Mesendoderm (in vitro differentiated cells): ENCODE measurements around the gene PLXND1.
"Not testable (repeated sequence)": the region's sequence is repeated elsewhere in the genome, so short reads cannot be mapped to it uniquely, and the experiment has no call there.

Experiments used
- DNase-seq: peaks from one replicate; pipeline ENCODE4 v3.0.0; 2013
- H2AK5ac ChIP-seq: 2 replicates; pipeline ENCODE4 v1.6.1; 2013; ENCODE audit warnings: low read length, inconsistent platforms
- H2BK120ac ChIP-seq: 2 replicates; pipeline ENCODE4 v1.6.1; 2013; ENCODE audit warnings: low read depth, mild to moderate bottlenecking, low read length, moderate library complexity, mixed read lengths
- H2BK15ac ChIP-seq: replicated peaks from 2 replicates; pipeline ENCODE4 v1.6.1; 2013; ENCODE audit warnings: low read depth, mild to moderate bottlenecking, moderate library complexity
- H2BK5ac ChIP-seq: 2 replicates; pipeline ENCODE4 v1.6.1; 2013; ENCODE audit warnings: low read length, inconsistent platforms
- H3K18ac ChIP-seq: 2 replicates; pipeline ENCODE4 v1.6.1; 2013; ENCODE audit warnings: mild to moderate bottlenecking, low read length, mixed read lengths
- H3K23ac ChIP-seq: one replicate; pipeline ENCODE4 v1.6.1; 2013; ENCODE audit warnings: low read length
- H3K27ac ChIP-seq: 2 replicates; pipeline ENCODE4 v1.5.1; 2013; ENCODE audit warnings: low read depth, mild to moderate bottlenecking, inconsistent platforms, low read length, moderate library complexity
- H3K27me3 ChIP-seq: 2 replicates; pipeline ENCODE4 v1.6.1; 2013; ENCODE audit warnings: low read length, control low read depth, mild to moderate bottlenecking, inconsistent platforms; ENCODE audit not compliant: insufficient read depth, poor library complexity
- H3K36me3 ChIP-seq: 2 replicates; pipeline ENCODE4 v1.6.1; 2013; ENCODE audit warnings: low read length, inconsistent platforms; ENCODE audit not compliant: control insufficient read depth, insufficient read depth
- H3K4ac ChIP-seq: one replicate; pipeline ENCODE4 v1.6.1; 2013; ENCODE audit warnings: low read depth, mild to moderate bottlenecking, low read length, moderate library complexity
- H3K4me1 ChIP-seq: 2 replicates; pipeline ENCODE4 v1.6.1; 2013; ENCODE audit warnings: low read depth, low read length, inconsistent platforms; ENCODE audit not compliant: control insufficient read depth
- H3K4me2 ChIP-seq: 2 replicates; pipeline ENCODE4 v1.6.1; 2013; ENCODE audit warnings: low read length
- H3K4me3 ChIP-seq: 2 replicates; pipeline ENCODE4 v1.5.1; 2013; ENCODE audit warnings: mild to moderate bottlenecking, low read length
- H3K56ac ChIP-seq: one replicate; pipeline ENCODE4 v1.6.1; 2013; ENCODE audit warnings: low read length
- H3K79me1 ChIP-seq: 2 replicates; pipeline ENCODE4 v1.6.1; 2013; ENCODE audit warnings: low read length, inconsistent platforms
- H3K79me2 ChIP-seq: 2 replicates; pipeline ENCODE4 v1.6.1; 2013; ENCODE audit warnings: mild to moderate bottlenecking, low read length; ENCODE audit not compliant: control insufficient read depth, insufficient read depth
- H3K9ac ChIP-seq: 2 replicates; pipeline ENCODE4 v1.6.1; 2013; ENCODE audit warnings: low read length, inconsistent platforms
- H4K5ac ChIP-seq: one replicate; pipeline ENCODE4 v1.6.1; 2013; ENCODE audit warnings: low read length
- H4K8ac ChIP-seq: one replicate; pipeline ENCODE4 v1.6.1; 2013; ENCODE audit warnings: low read depth, mild to moderate bottlenecking, control low read depth, low read length, moderate library complexity
- WGBS: extraction: QIAGEN DNeasy Blood & Tissue Kit; methylation state at CpG from one replicate; pipeline ENCODE4 v1.1.7; 2013; ENCODE audit warnings: low lambda C conversion rate, missing lambda C conversion rate; ENCODE audit not compliant: insufficient coverage; ENCODE audit errors: extremely low coverage; 5-methylcytosine and 5-hydroxymethylcytosine counted together

Gene PLXND1

GRCh38 chr3:129549805-129550204, 56.7 kb downstream of the PLXND1 start:
- H3K4me2 ChIP-seq: no peak overlapping the region
- H4K5ac ChIP-seq: no peak overlapping the region
- H3K4me3 ChIP-seq: no peak overlapping the region
- no peak overlapping the region for H3K27ac ChIP-seq
- peaks cover 8% of the 10 kb centered on the region for H3K4me1 ChIP-seq
- no peaks in the 10 kb centered on the region for H3K36me3 ChIP-seq
- H3K27me3 ChIP-seq: no peaks in the 10 kb centered on the region
- H2BK120ac ChIP-seq: no peak overlapping the region
- H4K8ac ChIP-seq: no peak overlapping the region
- no peaks in the 10 kb centered on the region for H3K79me2 ChIP-seq
- no peak overlapping the region for H3K4ac ChIP-seq
- H2BK5ac ChIP-seq: no peak overlapping the region
- WGBS: no CpG with 5 or more reads among the region's 3 CpGs
- no peak overlapping the region for H2BK15ac ChIP-seq
- no peak overlapping the region for H3K56ac ChIP-seq
- H3K9ac ChIP-seq: no peak overlapping the region
- no peak overlapping the region for H2AK5ac ChIP-seq
- no peak overlapping the region for H3K23ac ChIP-seq
- DNase-seq: no peak
- H3K18ac ChIP-seq: no peak overlapping the region
- no peaks in the 10 kb centered on the region for H3K79me1 ChIP-seq

DNA sequence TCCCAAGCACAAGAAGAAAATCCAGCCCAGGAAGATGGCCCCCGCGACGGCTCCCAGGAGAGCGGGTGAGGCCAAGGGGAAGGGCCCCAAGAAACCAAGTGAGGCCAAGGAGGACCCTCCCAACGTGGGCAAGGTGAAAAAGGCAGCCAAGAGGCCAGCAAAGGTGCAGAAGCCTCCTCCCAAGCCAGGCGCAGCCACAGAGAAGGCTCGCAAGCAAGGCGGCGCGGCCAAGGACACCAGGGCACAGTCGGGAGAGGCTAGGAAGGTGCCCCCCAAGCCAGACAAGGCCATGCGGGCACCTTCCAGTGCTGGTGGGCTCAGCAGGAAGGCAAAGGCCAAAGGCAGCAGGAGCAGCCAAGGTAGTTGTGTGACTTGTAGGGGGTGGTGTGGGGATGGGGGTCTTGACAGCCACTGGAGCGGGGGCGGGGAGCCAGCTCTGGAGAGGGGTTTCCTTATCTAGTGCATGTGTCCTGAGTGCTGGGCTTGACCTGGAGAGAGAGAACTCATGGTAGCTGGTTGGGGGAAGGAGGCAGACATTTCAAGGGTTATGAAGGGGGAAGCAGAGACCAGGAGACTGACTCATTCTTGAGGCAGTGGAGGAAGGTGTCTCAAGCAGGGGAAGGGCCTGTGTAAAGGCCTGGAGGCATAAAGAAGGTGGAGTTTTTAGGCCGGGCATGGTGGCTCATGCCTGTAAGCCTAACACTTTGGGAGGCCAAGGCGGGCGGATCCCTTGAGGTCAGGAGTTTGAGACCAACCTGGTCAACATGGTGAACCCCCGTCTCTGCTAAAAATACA, 57.3 kb downstream of the PLXND1 start:
- Histone ChIP-seq H2BK120ac (no peak overlapping the region), H3K23ac (no peak overlapping the region), H3K79me2 (no peaks in the 10 kb centered on the region), H4K8ac (no peak overlapping the region), H3K27me3 (no peaks in the 10 kb centered on the region), H3K27ac (no peak overlapping the region), H3K36me3 (no peaks in the 10 kb centered on the region), H3K56ac (peak overlapping the region; percentile 22), H2BK15ac (no peak overlapping the region), H3K4me1 (peaks cover 8% of the 10 kb centered on the region), H3K9ac (no peak overlapping the region), H3K4me2 (no peak overlapping the region), H2BK5ac (no peak overlapping the region), H3K4ac (no peak overlapping the region), H2AK5ac (peak overlapping the region; percentile 5), H4K5ac (no peak overlapping the region), H3K18ac (no peak overlapping the region), H3K79me1 (no peaks in the 10 kb centered on the region), H3K4me3 (no peak overlapping the region)
- DNase-seq: peak; percentile 59
- WGBS: no CpG with 5 or more reads among the region's 18 CpGs

DNA sequence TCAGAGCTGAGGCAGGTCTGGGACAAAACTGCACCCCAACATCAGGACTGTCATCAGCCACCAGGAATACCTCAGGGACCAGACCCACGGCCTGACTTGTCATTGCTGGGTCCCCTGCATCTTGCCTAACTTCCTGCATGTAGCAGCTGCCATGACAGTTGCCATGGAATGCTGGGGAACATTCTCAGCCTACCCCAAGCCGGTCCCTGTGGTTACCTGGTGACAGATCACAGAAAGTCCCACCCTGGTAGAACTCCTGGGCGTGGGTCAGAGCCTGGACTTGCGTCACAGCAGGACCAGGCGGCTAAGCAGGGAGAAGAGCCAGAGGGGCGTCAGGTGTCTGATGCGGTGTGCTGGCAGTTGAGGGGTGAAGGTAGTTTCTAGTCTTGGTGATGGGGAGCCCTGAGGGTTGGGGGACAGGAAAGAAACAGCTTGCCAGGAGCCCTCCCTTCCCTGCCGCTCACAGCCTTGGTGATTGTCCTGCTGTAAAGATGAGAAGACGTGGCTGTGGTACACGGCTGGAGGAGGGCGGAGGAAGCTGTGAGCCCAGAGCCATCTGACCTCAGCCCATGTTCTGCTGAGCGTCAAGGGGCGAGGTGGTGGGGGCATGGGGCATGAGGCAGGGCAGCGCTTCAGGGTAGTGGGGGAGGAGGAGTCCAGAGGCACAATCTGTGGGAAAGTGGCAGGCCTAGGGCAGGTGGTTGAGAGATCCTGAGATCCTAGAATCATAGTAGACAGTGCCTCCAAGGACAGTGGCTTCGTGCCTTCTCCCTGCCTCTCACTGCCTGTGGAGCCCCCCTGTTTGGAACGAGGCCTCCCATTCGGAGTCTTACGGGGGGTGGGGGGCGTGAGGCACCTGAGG, 58.1 kb downstream of the PLXND1 start:
- WGBS: no CpG with 5 or more reads among the region's 19 CpGs
- Histone ChIP-seq H2AK5ac (no peak overlapping the region), H3K79me1 (no peaks in the 10 kb centered on the region), H4K8ac (no peak overlapping the region), H3K27ac (no peak overlapping the region), H3K56ac (no peak overlapping the region), H3K18ac (no peak overlapping the region), H3K9ac (no peak overlapping the region), H3K4ac (no peak overlapping the region), H3K4me3 (no peak overlapping the region), H3K27me3 (no peaks in the 10 kb centered on the region), H3K36me3 (no peaks in the 10 kb centered on the region), H2BK120ac (no peak overlapping the region), H2BK15ac (no peak overlapping the region), H3K79me2 (no peaks in the 10 kb centered on the region), H2BK5ac (no peak overlapping the region), H4K5ac (no peak overlapping the region), H3K4me1 (peaks cover 8% of the 10 kb centered on the region), H3K23ac (no peak overlapping the region), H3K4me2 (no peak overlapping the region)
- no peak for DNase-seq

DNA sequence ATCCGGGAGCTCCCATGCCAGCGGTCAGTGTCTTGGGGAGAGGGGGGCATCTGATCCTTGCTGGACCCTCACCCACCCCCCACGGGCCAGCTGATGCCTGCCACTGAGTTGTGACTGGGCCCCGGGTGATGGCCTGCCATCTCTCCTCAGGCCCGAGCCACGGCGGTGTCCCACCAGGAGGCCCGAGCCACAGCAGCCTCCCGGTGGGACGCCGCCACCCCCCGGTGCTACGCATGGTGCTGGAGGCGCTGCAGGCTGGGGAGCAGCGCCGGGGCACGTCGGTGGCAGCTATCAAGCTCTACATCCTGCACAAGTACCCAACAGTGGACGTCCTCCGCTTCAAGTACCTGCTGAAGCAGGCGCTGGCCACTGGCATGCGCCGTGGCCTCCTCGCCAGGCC, 59.2 kb downstream of the PLXND1 start:
- Histone ChIP-seq H3K56ac (no peak overlapping the region), H3K79me1 (no peaks in the 10 kb centered on the region), H3K4me2 (no peak overlapping the region), H3K36me3 (no peaks in the 10 kb centered on the region), H2AK5ac (no peak overlapping the region), H3K27me3 (no peaks in the 10 kb centered on the region), H3K18ac (no peak overlapping the region), H2BK5ac (no peak overlapping the region), H2BK15ac (no peak overlapping the region), H3K23ac (no peak overlapping the region), H3K27ac (no peak overlapping the region), H4K5ac (no peak overlapping the region), H4K8ac (no peak overlapping the region), H3K4me1 (no peaks in the 10 kb centered on the region), H2BK120ac (no peak overlapping the region), H3K9ac (no peak overlapping the region), H3K79me2 (no peaks in the 10 kb centered on the region), H3K4me3 (no peak overlapping the region), H3K4ac (no peak overlapping the region)
- WGBS: no CpG with 5 or more reads among the region's 24 CpGs
- no peak for DNase-seq

DNA sequence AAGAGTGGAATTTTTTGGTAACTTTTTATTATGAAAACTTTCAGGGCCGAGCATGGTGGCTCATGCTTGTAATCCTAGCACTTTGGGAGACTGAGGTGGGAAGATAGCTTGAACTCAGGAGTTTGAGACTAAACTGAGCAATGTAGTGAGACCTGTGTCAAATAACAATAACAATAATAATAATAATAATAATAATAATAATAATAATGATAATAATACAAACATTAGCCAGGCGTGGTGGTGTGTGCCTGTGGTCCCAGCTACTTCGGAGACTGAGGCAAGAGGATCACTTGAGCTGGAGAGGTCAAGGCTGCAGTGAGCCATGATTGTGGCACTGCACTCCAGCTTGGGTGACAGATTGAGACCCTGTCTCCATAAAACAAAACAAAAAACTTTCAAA, 60.5 kb downstream of the PLXND1 start:
- H3K23ac ChIP-seq, H2BK15ac ChIP-seq: not testable (repeated sequence)
- WGBS: no CpG with 5 or more reads among the region's 3 CpGs

More for the DNA sequence above, 60.5 kb downstream of the PLXND1 start:
- H3K27me3 ChIP-seq, H4K5ac ChIP-seq, H3K9ac ChIP-seq, DNase-seq, H3K79me1 ChIP-seq, H2BK5ac ChIP-seq, H2BK120ac ChIP-seq, H3K27ac ChIP-seq, H2AK5ac ChIP-seq, H4K8ac ChIP-seq, H3K18ac ChIP-seq, H3K4ac ChIP-seq, H3K4me1 ChIP-seq, H3K56ac ChIP-seq, H3K4me3 ChIP-seq, H3K79me2 ChIP-seq, H3K4me2 ChIP-seq, H3K36me3 ChIP-seq: not testable (repeated sequence)
